ENCODE data around the gene FAM3C. TPM values are rescaled to one million over a fixed set of nuclear protein-coding genes. Genes with fewer than 3 reads are reported as not detected.

The FAM3C gene
- total and polyA plus RNA-seq, 2 of the 8 experiments (the other 6 are each of a cell fraction or from before 2014, with no cell fraction given) = 27.0 to 77.7 TPM

GRCh38 chr7:121395961-121396757, at the start of gene FAM3C (continued):
- TF ChIP-seq CTBP2 (IDR thresholded peaks at IDR 0.05; ENCODE audit: borderline replicate concordance, insufficient read depth, insufficient read length, low read length) (no peak), ZNF274 (IDR thresholded peaks at IDR 0.05; ENCODE audit: borderline replicate concordance, extremely low read depth, low read length) (no peak)
